Hepatic stellate cell (primary cell): Measurements from ENCODE around the gene TGFA.

Experiments used
- DNase-seq: peaks from one replicate; pipeline ENCODE4 v3.0.0; 2011; ENCODE audit warnings: low spot score

The TGFA gene

GRCh38 chr2:70463581-70463980, 90.0 kb downstream of the TGFA start:
- DNase-seq, result no peak

GRCh38 chr2:70461981-70462876, 91.4 kb downstream of the TGFA start:
- no peak for DNase-seq

- DNase-seq, result no peak
These were observed 92.2 kb downstream of the TGFA start for GRCh38 chr2:70461414-70461813.

- no peak for DNase-seq
These were observed 93.3 kb downstream of the TGFA start for GRCh38 chr2:70460333-70460732.

GRCh38 chr2:70458661-70459060, 95.0 kb downstream of the TGFA start:
- no peak for DNase-seq

- DNase-seq, result no peak
These were observed 96.8 kb downstream of the TGFA start for GRCh38 chr2:70456585-70457495.

- DNase-seq, result no peak
These were observed 98.6 kb downstream of the TGFA start for GRCh38 chr2:70454936-70455544.

GRCh38 chr2:70450641-70451250, 102.9 kb downstream of the TGFA start:
- DNase-seq, result no peak

GRCh38 chr2:70448041-70448440, 105.6 kb downstream of the TGFA start:
- DNase-seq, result no peak

- DNase-seq, result no peak
These were observed 109.9 kb downstream of the TGFA start for GRCh38 chr2:70443726-70444125.

- no peak for DNase-seq
These were observed 110.6 kb downstream of the TGFA start for GRCh38 chr2:70443078-70443465.

GRCh38 chr2:70442301-70443077, 111.1 kb downstream of the TGFA start:
- no peak for DNase-seq

- DNase-seq, result no peak
These were observed 113.0 kb downstream of the TGFA start for GRCh38 chr2:70440621-70441020.

- DNase-seq, result no peak
These were observed 118.5 kb downstream of the TGFA start for GRCh38 chr2:70435138-70435537.

- no peak for DNase-seq
These were observed 120.3 kb downstream of the TGFA start for GRCh38 chr2:70433315-70433714.

- DNase-seq, result no peak
These were observed 121.8 kb downstream of the TGFA start for GRCh38 chr2:70431716-70432347.

GRCh38 chr2:70426341-70426740, 127.3 kb downstream of the TGFA start:
- DNase-seq, result no peak

GRCh38 chr2:70425682-70426301, 127.8 kb downstream of the TGFA start:
- no peak for DNase-seq

GRCh38 chr2:70420740-70421139, 132.9 kb downstream of the TGFA start:
- no peak for DNase-seq

- DNase-seq, result no peak
These were observed 133.5 kb downstream of the TGFA start for GRCh38 chr2:70420143-70420542.
